NCI-H2171 treated with DMSO at 0.1 percent for 48 hours (cell line): ENCODE results near the gene ZNF750.
"Not testable (repeated sequence)": the region's sequence is repeated elsewhere in the genome, so short reads cannot be mapped to it uniquely, and the experiment has no call there.

Source experiments
- DNase-seq: peaks from one replicate; lab custom pipeline; 2025; lab: John Stamatoyannopoulos, UW

Gene ZNF750

DNA sequence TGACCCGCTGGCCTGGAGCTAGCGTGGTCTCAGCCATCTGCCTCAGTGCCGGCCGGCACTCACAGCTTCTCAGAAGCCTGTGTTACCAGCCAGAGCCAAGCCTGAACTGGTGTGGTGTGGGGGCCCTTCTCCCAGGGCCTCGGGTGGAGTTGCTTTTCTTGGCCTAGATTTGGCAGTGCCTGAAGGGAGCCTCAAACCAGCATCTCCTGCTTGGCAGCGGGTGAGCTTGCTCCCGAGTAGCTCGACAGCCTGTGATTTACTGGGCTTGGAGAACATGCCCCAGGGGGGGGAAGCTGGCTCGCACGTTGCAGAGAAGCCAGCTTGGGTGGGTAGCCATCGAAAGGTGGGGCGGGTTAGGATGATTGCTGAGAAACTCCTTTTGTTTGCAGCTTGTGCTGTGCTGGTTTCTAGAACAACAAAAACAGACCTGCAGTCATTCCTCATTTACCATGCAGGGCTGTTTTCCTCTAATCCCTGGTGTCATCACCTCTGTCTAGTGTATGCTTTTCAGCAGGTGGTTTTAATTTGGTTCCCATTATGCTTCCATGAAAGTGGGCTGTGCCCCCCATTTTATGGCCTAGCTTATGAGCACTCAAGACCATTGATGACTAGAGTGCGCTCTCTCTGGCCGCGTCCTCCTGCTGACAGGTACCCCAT lies 45.7 kb downstream of the ZNF750 start:
- no peak for DNase-seq

DNA sequence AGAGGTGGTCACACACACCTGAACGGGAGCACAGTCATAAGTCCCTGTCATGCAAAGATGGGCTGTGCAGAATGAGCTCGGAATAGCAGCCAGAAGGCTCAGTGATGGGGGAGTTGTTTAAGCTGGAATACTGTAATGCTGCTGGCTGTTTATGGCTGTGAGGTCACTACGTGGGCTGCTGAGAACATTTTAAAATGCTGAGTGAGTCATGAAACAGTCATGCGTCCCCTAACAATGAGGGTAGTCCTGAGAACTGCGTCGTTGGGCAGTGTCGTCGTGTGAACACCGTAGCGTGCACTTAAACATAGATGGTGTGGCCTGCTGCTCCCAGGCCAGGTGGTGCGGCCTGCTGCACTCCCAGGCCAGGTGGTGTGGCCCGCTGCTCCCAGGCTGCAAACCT lies 48.3 kb downstream of the ZNF750 start:
- no peak for DNase-seq

DNA sequence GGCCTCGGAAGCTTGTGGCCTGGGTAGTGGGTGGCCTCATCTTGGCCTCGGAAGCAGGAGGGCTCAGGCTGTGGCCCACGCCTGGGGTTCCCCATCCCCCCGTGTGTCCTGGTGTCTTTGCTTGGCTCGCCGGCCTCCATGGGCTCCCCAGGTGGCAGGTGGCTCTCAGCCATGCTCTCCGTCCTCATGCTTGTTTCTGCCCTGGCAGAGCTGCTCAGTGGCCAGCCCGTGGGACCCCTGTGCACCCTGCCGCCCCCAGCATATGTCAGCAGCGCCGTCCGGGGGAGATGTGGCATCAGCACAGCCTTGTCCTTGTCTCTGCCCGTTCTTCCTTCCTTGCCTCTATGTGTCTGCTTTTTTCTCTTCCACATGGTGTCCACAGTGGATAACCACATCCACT lies 49.4 kb downstream of the ZNF750 start:
- DNase-seq = no peak

DNA sequence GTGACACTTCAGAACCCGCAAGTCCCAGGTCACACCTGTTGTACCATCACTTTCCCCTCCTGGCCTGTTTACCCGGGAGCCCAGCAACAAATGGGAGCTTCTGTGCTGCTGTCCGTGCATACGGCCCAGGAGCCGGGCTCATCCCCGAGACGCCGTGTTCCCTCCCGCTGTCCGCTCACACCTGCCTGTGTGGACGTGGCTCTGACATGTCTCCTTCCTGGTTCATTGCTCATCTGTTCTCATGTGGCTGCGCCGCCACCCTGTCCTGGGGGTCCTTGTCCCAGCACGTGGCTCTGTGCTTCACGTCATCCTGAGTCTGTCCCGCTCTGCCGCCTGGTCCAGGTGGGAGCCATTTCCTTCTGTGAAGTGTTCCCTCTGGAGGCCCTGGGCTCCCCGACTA lies 50.0 kb downstream of the ZNF750 start:
- DNase-seq = no peak

DNA sequence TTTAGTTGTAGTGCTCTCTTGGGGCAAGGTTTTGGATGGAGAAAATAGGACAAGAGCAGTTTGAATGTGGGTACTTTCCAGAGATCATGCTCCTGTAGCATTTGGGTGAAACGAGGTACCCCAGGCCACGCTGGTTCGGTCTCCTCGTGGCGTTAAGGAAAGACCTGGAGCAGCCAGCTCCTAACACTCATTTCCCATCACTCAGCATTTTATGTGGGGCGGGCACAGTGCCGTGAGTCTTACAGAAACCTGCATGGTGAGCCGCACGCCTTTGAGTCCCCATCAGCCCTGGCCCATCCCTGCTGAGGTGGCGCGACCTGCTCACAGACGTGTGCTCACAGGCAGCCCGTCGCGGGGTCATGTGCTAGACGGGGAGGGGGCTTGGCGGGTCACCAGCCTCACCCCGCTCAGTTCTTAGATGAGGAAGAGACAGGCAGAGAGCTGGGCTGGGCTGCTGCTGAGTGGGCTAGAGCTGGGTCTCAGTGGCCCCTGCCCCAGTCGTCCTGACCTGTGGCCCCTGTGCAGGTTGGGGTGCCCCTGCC lies 50.7 kb downstream of the ZNF750 start:
- no peak for DNase-seq

DNA sequence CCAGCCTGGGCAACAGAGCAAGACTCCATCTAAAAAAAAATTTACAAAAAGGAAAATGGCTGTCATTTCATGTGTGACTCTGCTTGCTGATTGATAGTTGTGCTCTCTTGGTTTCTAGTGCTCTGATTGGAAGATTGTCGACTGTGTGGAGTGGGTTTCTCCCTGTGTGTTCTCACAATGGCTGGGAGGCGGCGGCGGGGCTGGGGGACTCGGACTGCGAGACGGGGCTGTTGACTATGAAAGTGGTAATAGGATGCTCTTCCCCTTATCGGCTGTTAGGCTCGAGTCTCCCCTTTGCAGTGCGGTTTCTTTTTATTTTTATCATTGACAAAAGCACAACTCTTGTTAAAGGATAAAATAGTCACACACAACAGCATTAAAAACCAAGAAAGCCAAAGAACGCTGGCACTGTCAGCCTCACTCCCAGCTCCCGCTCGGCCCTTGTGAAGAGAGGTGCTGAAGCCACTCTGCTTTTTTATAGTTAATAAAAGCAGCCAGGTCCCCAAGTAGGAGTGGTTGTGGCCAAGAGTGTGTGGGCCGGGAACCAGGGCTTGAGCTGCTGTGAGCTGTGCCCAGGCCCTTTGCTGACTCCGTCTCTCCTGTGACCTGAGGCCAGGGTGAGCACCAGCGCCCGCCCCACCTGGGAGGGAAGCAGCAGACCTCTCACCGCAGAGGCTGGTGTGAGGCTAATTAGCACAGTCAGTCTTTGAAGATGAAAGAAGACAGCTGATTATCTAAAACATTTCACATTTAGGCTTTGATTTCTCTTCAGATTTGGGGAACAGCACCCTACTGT lies 51.4 kb downstream of the ZNF750 start:
- no peak for DNase-seq

DNA sequence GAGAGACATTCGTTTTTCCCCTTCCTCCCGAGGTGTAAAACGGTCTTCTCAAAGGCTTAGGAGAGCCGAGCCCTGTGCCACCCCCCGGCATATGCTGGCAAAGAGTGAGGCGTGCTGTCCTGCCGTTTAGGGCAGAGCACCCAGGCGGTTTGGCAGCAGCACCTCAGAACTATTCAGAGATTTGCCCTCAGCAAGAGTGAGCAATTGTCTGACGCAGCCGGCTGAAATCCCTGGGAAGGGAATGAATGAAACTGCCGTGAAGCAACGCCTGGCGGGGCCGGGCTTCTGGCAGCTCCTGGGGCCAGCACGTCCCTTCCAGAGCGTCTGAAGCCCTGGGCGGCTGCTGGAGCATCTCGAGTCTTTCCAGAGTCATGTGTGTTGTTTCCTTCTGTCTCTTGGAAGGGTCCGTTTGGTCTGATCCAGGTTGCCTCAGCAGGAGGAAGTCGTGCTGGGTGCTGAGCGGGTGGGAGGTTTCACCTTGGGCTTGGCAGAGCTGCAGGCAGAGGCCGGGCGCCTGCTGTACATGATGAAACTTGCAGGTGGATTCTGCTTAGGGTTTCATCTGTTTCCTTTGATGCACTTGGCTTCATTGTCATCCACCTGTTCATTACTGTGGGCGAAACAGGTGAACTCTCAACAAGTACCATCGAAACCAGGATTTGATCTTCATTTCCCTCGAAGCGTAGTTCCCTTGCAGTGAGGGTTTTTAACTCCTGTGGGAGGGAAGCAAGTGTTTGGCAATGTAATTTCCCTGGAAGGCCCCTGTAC lies 52.6 kb downstream of the ZNF750 start:
- peak; percentile 86 for DNase-seq

DNA sequence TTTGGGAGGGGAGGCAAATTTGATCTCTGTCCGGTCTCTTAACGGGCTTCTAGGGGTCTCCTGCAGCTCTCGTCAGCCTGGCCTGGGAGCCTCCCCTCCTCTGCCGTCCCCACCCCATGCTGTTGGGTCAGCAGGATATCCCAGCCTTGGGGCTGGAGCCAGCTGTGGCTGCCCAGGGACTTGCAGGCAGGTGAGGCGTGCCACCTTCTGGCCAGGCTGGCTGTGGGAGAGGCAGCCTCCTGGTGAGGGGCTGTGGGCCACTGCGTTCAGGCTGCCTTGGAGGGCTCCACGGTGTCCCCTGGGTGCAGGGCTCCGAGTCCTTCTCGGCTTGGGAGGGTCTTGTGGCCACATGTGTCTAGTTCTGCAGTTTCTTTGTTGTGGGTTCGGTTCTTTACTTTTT lies 53.4 kb downstream of the ZNF750 start:
- DNase-seq = no peak

DNA sequence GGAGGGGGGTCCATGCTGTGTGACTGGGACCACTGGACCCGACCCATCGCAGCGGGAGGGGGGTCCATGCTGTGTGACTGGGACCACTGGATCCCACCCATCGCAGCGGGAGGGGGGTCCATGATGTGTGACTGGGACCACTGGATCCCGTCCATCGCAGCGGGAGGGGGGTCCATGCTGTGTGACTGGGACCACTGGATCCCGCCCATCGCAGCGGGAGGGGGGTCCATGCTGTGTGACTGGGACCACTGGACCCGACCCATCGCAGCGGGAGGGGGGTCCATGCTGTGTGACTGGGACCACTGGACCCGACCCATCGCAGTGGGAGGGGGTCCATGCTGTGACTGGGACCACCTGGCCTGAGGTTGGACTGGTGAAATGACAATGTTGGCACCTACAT lies 54.2 kb downstream of the ZNF750 start:
- DNase-seq = not testable (repeated sequence)

DNA sequence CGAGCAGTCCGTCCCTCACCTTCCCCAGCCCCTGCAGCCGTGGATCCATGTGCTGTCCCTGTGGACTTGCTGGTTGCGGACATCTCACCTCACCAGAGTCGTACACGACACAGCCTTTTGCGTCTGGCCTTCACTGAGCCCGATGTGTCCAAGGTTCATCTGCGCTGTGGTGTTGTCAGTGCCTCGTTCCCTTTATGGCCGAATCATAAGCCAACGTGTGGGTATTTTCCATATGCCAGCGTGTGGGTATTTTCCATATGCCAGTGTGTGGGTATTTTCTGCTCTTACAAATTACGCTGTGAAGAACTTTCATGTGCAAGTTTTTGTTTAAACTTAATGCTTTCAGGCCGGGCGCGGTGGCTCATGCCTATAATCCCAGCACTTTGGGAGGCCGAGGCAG lies 56.3 kb downstream of the ZNF750 start:
- DNase-seq = no peak

DNA sequence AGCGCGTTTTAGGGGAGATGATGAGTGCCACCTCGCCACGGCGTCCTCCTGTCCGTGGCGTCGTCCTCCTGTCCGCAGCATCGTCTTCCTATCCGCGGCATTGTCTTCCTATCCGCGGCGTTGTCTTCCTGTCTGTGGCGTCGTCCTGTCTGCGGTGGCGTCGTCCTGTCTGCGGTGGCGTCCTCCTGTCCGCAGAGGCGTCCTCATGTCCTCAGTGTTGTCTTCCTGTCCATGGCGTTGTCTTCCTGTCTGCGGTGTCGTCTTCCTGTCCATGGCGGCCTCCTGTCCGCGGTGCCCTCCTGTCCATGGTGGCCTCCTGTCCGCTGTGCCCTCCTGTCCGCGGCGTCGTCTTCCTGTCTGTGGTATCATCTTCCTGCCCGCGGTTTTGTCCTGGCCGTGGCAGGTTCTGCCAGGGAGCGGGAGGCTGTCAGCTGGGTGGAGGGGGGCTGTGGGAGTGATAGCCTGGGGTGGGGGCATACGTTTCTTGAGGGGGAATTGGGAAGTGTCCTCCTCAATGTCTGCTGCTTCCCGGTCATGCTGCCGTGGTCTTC lies 57.1 kb downstream of the ZNF750 start:
- no peak for DNase-seq

DNA sequence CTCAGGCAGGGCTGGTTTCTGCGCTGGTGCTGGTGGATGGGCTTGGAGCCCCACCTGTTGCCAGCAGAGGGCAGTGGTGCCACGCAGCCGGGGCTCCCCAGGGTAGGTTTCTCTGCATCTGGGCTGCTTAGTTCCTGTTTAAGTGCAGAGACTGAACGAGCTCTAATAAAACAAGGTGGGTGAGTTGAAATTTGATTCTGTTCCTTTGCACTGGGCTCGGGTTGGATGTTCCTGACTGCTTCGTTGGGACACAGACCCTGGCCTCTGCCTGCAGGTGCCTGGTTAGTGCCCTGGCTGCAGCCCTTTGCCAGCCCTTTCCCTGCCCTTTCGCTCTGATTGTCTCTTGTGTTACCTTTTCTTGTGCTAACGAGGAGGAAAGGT lies 57.9 kb downstream of the ZNF750 start:
- peak; percentile 67 for DNase-seq

DNA sequence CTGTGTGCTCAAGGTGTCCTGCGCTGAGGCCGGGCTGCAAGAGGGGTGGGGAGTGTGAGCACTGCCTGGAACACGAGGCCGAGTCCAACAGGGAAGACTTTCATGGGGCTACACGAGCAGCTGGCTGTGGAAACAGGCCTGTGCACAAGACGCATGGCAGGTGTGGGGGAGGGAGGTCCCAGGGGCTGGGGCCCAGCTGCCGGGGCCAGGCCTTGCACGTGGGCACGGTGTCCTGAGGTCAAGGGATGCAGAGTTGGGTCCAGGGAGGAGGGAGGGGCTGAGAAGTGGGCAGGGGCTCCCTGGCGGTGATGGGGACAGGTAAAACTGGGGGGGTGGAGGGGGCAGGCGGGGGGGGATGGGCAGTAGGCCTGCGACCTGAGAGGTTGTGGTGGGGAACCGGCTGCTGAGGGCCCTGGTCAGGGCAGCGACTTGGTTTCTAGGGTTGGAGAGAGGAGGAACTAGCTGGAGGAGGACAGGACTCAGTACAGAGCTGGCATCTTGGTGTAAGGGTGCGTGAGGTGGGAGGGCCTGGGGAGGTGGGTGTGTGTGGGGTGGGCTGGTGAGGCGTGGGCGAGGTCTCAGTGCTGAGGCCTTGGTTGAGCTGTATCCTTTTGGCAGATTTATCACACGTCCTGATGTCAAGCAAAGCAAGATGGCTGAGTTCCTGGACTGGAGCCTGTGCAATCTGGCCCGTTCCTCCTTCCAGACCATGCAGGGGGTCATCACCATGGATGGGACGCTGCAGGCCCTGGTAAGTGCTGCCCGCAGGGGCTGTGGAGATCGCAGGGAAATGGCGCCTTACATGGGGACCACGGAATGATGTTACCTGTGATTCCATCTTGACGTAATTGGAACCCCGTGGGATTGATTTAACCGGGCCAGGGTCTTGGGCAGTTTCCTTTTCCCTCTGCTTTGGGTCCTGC lies 58.6 kb downstream of the ZNF750 start:
- no peak for DNase-seq

DNA sequence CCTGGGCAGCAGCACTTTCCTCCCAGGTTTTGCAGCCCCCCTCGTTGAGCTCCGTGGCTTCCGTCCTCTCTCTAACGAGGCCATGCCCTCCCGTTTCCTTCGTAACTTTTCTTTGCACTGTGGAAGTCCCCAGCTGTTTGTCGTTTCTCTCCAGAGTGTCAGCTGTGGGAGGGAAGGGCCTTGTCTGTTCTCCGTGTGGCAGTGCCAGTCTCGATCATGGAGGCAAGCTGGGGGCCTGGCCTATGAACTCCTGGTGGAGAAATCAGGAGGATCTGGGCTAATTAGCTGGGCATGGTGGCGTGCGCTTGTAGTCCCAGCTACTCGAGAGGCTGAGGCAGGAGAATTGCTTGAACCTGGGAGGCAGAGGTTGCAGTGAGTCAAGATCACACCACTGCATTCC lies 59.6 kb downstream of the ZNF750 start:
- no peak for DNase-seq

DNA sequence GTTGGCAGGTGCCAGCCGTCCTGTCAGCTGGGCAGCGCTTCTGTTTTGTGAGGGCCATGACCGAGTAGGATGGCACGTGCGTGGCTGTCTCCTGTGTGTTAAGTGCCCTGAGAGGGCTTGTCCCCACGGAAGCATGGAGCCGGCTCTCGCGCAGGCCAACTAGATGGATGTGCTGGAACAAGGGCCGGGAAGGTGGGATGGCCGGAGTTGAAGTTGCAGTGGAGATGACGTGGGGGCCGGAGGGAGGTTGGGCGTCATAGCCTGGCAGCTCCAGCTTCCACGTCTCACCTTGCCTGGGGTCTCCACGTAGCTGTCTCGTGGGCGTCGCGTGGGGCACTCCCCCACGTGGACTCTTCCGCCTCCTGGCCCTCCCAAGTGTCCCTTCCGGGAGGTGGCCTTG lies 60.3 kb downstream of the ZNF750 start:
- DNase-seq = no peak
